ENCODE measurements around the gene NR1H4.
"Not testable (repeated sequence)": the region's sequence is repeated elsewhere in the genome, so short reads cannot be mapped to it uniquely, and the experiment has no call there.

The NR1H4 gene

GRCh38 chr12:100473050-100473715 lies 483 bp upstream of the NR1H4 start:
- DNase-seq, result no peak

- no peak for DNase-seq
These were observed 951 bp downstream of the NR1H4 start for GRCh38 chr12:100474617-100475016.

GRCh38 chr12:100476013-100476751 lies 2.5 kb downstream of the NR1H4 start:
- DNase-seq, result no peak

GRCh38 chr12:100481021-100481420 lies 7.4 kb downstream of the NR1H4 start:
- no peak for DNase-seq

DNA sequence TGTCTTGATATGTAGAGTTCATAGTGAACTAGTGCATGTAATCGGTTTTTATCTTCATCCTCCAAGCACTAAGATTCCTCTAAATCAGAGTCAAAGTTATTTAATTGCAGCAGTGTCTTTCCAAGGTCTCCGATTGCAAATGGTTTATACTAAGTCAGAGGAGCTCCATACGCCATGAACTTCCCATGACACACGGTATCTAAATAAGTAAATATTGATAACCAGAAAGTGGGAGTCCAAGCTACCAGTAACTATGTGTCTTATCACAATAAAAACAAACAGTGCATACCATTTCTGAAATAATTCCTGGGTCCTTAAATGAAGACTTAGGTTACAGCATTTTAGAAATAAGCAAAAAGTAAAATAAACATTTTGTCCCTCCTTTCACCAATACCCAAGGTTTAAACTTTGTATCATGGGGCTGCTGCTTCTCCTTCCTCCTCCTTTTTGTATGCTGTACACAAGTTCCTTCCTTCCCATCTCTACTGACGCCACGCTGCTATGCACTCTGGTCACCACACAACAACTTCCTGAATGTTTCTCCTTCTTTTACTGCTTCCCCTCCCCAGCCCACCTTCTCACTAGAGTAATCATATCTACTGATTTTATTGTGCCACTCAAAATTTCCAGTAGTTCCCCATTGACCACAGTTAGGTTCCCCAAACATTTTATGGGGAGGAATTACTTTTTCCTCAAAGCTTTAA lies 10.7 kb downstream of the NR1H4 start:
- DNase-seq, result no peak

DNA sequence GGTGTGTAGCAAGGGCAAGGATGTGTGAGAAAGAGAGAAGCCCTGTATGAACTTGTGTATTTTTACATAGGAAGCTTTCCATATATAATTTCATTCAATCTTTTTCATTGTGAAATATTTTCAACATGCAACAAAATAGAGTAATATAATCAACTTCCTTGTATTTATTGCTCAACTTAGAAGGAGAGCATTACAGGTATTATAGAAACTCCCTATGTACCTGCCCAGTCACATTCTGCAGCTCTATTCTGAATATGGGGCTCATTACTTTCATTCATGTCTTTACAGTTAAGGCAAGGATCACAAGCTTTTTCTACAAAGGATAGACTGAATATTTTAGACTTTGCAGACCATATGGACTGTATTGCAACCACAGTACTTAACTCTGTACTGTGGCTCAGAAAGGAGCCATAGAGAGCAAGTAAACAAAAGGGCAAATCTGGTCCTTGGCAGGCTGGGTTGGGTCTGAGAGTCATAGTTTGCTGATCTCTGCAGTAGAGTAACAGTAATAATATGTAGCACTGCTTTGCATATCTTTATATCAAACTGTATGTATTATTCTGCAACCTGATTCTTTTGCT lies 11.3 kb downstream of the NR1H4 start:
- no peak for DNase-seq

- no peak for DNase-seq
These were observed 12.3 kb downstream of the NR1H4 start for GRCh38 chr12:100485983-100486382.

- DNase-seq, result no peak
These were observed 15.7 kb downstream of the NR1H4 start for GRCh38 chr12:100489251-100489820.

DNA sequence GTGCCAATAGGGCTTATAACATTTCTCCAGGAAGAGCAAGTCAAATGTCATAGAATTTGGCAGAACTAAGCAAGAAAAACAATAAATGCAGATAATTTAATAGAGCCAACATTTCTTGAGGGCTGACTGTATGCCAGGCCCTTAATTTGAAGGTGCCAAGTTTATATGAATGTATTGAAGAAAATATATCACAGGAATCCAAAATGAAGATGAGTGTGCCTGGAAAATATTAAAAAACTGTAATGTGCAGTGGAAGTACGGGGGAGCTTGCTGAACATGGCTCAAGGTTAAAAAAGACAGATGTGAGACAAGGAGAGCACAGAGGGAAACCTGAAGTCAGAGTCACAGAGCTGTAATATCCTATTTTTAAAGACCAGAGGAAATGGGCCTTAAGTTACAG lies 16.4 kb downstream of the NR1H4 start:
- no peak for DNase-seq

DNA sequence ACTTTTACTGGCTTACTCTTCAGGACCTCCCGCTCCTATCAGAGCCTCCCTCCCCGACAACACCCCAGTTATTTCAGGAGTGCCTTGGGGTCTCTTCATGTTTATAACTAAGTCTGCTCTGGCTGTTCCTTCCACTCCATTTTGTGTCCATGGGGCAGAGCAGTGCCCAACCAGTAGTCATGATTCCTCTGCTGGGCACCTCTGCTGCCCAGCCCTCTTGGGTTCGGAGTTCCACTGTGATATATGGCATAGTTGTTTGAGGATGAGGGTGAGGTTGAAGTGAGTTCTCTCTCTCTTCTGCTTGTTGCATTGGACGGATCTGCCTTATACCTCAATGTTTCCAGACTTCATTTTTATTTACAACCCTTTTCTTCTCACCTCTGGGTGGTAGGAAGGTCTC lies 17.4 kb downstream of the NR1H4 start:
- no peak for DNase-seq

- DNase-seq, result no peak
These were observed 19.8 kb downstream of the NR1H4 start for GRCh38 chr12:100493396-100494012.

DNA sequence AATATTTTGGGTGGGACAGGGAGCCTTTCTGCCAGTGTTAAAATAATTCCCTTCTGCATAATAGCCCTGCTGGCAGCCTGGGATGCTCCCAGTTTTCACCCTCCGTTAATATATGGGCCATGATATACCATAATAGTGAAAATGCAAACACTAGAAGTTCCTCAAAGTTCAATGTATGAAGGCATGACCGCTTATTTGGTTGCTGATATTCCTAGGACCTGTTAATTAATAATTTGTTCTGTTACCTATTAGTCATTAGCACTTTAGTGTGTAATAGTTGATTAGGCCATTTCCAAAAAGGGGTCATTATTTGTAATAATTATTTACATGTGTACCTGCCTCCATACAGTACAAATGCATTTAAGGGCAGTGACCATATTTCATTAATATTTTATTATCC lies 20.4 kb downstream of the NR1H4 start:
- no peak for DNase-seq

GRCh38 chr12:100494538-100494937 lies 20.9 kb downstream of the NR1H4 start:
- no peak for DNase-seq

DNA sequence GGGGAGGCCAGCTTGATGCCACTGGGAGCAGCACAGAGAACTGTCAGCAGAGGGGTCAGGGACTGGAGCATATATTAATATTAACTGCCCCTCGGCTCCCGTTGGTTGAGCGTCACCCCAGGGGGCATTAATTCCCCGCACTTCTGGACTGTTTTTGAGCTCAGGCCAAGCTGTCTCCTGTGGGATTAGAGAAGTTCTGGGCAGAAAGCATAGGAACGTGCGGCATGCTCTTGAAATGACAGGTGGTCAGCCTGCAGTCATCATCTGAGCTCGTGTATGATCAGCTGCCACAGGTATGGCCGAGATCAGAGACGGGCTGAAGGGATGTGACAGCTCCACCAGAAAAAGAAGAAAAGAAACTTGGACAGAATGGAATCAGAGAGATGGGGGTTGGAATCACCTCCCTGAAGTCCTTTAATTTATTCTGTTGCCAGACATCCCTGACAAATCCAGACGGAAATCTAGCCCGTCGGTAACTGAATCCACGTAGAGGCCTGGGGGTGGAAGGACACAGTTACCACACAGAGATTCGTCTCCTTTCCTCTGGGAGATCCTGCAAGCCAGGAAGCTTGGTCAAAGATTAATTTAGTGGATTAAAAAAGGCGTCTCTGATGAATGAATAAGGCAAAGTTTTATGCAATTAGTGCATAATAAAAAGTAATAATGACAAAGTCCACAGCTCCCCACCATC lies 23.6 kb downstream of the NR1H4 start:
- DNase-seq, result no peak

GRCh38 chr12:100498141-100498540 lies 24.5 kb downstream of the NR1H4 start:
- no peak for DNase-seq

DNA sequence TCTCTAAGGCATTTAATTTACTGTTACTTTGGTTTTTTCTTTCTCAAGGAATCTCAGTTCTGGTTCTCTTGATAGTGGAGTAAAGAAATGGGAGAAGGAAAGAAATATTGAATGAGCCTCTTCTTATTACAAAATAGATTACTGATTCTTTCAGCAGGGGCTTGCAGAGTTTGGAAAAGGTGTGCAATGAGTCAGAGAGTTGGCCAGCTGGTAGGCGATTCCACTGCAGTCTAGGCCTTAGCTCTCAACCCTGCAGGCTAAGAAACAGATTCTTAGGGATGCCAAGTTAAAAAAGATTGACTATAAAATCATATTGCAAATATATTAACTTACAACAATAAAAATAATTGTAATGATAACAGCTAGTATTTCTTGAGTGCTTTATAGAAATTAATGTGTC lies 25.8 kb downstream of the NR1H4 start:
- DNase-seq, result no peak

DNA sequence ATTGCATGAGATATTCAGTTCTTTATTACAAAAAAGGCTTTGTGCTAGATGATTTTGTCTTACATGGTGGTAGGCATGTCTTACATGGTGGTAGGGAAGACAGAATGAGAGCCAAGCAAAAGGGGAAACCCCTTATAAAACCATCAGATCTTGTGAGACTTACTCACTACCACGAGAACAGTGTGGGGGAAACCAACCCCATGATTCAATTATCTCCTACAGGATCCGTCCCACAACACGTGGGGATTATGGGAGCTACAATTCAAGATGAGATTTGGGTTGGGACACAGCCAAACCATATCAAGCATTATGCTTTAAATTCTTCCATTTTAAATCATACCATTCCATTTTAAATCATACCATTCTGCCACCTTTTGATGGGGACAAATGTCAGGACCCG lies 29.1 kb downstream of the NR1H4 start:
- DNase-seq, result not testable (repeated sequence)

DNA sequence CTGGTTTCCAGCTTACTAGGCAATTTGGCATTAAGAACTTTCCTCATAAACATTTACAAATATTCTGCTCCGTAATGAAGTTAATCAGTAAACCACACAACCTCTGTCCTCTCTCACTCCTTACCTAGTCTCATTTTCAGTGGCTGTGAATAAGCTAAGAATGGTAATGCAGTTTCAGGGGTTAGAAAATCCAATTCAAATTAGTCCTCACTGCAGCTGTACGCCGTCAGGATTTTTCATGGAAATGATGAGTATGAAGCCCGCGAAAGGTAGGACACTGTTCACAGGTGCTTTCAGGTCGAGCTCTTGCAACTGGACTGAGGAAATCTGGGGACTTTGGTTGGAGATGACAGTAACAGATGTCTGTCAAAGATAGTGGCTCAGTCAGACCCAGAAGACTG lies 29.6 kb downstream of the NR1H4 start:
- no peak for DNase-seq

- no peak for DNase-seq
These were observed 31.1 kb downstream of the NR1H4 start for GRCh38 chr12:100504804-100505203.

- no peak for DNase-seq
These were observed 35.1 kb downstream of the NR1H4 start for GRCh38 chr12:100508751-100509150.

DNA sequence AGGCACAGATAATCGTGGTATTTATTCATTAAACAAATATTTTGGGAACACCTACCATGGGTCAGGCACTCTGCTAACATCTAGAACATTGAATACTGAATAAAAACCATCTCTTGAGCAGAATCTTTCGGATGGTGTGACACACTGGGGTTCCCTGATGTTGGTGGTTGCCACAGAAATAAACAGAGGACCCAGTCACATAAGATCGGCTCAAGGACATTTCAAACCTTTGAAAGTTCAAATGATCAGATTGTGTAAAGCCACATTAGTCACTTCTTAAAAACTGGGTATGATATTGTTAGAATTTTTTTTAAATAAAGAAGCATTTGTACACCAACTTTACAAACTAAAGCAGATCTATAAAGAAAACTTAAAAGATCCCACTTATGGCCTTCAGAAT lies 39.0 kb downstream of the NR1H4 start:
- DNase-seq, result no peak

- no peak for DNase-seq
These were observed 42.3 kb downstream of the NR1H4 start for GRCh38 chr12:100515968-100516367.
